PFSK-1 (cell line): ENCODE data around the gene KIRREL3.
A peak's percentile ranks its signal among the peaks of the same experiment; 100 is the strongest.

Experiments
- FOXP2 ChIP-seq: optimal IDR thresholded peaks from 2 replicates; pipeline ENCODE3; 2011; ENCODE audit warnings: borderline replicate concordance, control low read depth, inconsistent platforms; ENCODE audit not compliant: insufficient read depth; ENCODE audit errors: extremely low read length, extremely low read depth
- POLR2AphosphoS5 ChIP-seq: IDR thresholded peaks from 2 replicates; pipeline ENCODE4 v1.6.1; 2012; ENCODE audit warnings: low read depth, mild to moderate bottlenecking, control low read depth, low read length, moderate library complexity
- REST ChIP-seq, 2 experiments: IDR thresholded peaks; 2 replicates each; pipeline versions ENCODE4 v1.6.1 to v1.8.0; 2011 to 2012; ENCODE audit warnings: low read depth in 2 of 2, low read length in 2 of 2, control low read depth in 1 of 2, inconsistent platforms in 1 of 2, mild to moderate bottlenecking in 1 of 2, moderate library complexity in 1 of 2; ENCODE audit not compliant: insufficient read depth in 1 of 2
- SIN3A ChIP-seq: IDR thresholded peaks from 2 replicates; pipeline ENCODE4 v1.6.1; 2012; ENCODE audit warnings: mild to moderate bottlenecking, low read length, moderate library complexity, borderline replicate concordance; ENCODE audit not compliant: insufficient read depth
- TAF1 ChIP-seq: IDR thresholded peaks from 2 replicates; pipeline ENCODE4 v1.6.1; 2012; ENCODE audit warnings: low read length, control low read depth, borderline replicate concordance; ENCODE audit not compliant: insufficient read depth

Gene KIRREL3

GRCh38 chr11:126636911-126637794, 363.4 kb downstream of the KIRREL3 start:
- TF ChIP-seq TAF1, result no peak
- no peak for TF ChIP-seq SIN3A
- TF ChIP-seq REST (IDR thresholded peaks at IDR 0.05; ENCODE audit: insufficient read depth in 1 of 2, low read depth in 2 of 2, low read length in 2 of 2), result no peak
- no peak for TF ChIP-seq FOXP2
- no peak for TF ChIP-seq POLR2AphosphoS5

GRCh38 chr11:126635511-126635910, 365.1 kb downstream of the KIRREL3 start:
- no peak for TF ChIP-seq TAF1
- TF ChIP-seq REST (IDR thresholded peaks at IDR 0.05; ENCODE audit: insufficient read depth in 1 of 2, low read depth in 2 of 2, low read length in 2 of 2), result no peak
- no peak for TF ChIP-seq POLR2AphosphoS5
- no peak for TF ChIP-seq FOXP2
- no peak for TF ChIP-seq SIN3A

GRCh38 chr11:126634963-126635362, 365.6 kb downstream of the KIRREL3 start:
- TF ChIP-seq REST (IDR thresholded peaks at IDR 0.05; ENCODE audit: insufficient read depth in 1 of 2, low read depth in 2 of 2, low read length in 2 of 2) (peak; percentile 50 to 77; a peak in 3 of 4 replicates), SIN3A (no peak)

GRCh38 chr11:126633330-126633729, 367.2 kb downstream of the KIRREL3 start:
- TF ChIP-seq POLR2AphosphoS5, result no peak
- TF ChIP-seq SIN3A, result no peak
- TF ChIP-seq TAF1, result no peak

- TF ChIP-seq POLR2AphosphoS5, result no peak
- TF ChIP-seq FOXP2, result no peak
- no peak for TF ChIP-seq SIN3A
- TF ChIP-seq REST (IDR thresholded peaks at IDR 0.05; ENCODE audit: insufficient read depth in 1 of 2, low read depth in 2 of 2, low read length in 2 of 2), result no peak
- TF ChIP-seq TAF1, result no peak
Measured at GRCh38 chr11:126630893-126631798, 369.4 kb downstream of the KIRREL3 start.
